UCSD-AML1 (cell line): Measurements from ENCODE around the gene ST7L.
"Not testable (repeated sequence)": the region's sequence is repeated elsewhere in the genome, so short reads cannot be mapped to it uniquely, and the experiment has no call there.

Experiments
- DNase-seq: peaks from one replicate; lab custom pipeline; 2025; ENCODE audit not compliant: unreplicated experiment; lab: John Stamatoyannopoulos, UW

Gene ST7L

GRCh38 chr1:112496290-112496689 lies 122.7 kb downstream of the ST7L start:
- DNase-seq, result no peak

GRCh38 chr1:112493351-112493750 lies 125.6 kb downstream of the ST7L start:
- DNase-seq, result no peak

DNA sequence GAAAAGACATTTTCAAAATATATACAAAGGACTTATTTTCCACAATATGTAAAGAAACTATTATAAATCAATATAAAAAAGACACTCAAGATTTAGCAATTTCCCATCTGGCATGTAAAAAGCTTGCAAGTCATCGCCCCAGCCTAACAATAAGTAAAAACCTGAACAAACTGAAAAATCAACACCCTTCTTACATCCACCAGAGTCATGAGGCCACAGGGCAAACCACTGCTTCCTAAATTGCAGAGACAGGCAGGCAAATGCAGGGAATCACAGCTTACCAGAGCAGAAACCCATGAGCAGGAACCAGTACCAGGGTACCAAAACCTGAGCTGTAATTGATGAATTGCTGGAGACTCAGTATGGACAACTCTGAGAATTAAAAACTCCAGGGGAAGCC lies 126.9 kb downstream of the ST7L start:
- no peak for DNase-seq

- DNase-seq, result no peak
These were observed 130.8 kb downstream of the ST7L start for GRCh38 chr1:112488141-112488540.

- not testable (repeated sequence) for DNase-seq
These were observed 131.3 kb downstream of the ST7L start for GRCh38 chr1:112487686-112488085.

- not testable (repeated sequence) for DNase-seq
These were observed 132.9 kb downstream of the ST7L start for GRCh38 chr1:112486063-112486462.

DNA sequence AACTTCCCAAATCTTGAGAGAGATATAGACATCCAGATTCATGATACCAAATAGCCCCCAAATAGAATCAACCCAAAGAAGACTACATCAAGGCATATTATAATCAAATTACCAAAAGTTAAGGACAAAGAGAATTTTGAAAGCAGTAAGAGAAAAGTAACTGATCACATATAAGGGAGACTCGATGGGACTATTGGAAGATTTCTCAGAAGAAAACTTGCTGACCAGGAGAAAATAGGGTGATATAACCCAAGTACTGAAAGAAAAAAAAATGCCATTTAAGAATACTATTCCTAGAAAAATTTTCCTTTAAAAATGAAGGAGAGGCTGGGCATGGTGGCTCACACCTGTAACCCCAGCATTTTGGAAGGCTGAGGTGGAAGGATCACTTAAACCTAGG lies 140.6 kb downstream of the ST7L start:
- DNase-seq, result no peak

GRCh38 chr1:112477550-112477949 lies 141.4 kb downstream of the ST7L start:
- DNase-seq, result no peak
